Tibial artery (tissue), 4 donors: ENCODE measurements around the gene RIPOR2.

Source experiments
- DNase-seq, 2 donors: peaks; one replicate each; pipeline ENCODE4 v3.0.0-alpha.2; 2019
- H3K27ac ChIP-seq, 2 donors: fragments of 200-600 bp; sonication (generic) in 1 of 2; 1 replicate in 1 of 2; 2 replicates in 1 of 2; pipeline ENCODE4 v1.5.1; 2018 to 2019; ENCODE audit warnings: mild to moderate bottlenecking in 1 of 2
- H3K27me3 ChIP-seq, 2 donors: fragments of 200-600 bp; sonication (generic) in 1 of 2; one replicate each; pipeline versions ENCODE4 v1.5.1 to v1.6.0; 2016 to 2019
- H3K36me3 ChIP-seq, 3 donors: fragments of 200-600 bp; sonication (generic) in 2 of 3; one replicate each; pipeline ENCODE4 v1.5.1; 2016 to 2019; ENCODE audit warnings: mild to moderate bottlenecking in 2 of 3
- H3K4me1 ChIP-seq, 4 donors: fragments of 200-600 bp; sonication (generic) in 2 of 4; 1 replicate in 3 of 4; 2 replicates in 1 of 4; pipeline ENCODE4 v1.5.1; 2016 to 2019
- H3K4me3 ChIP-seq, 2 donors: fragments of 200-600 bp; sonication (generic) in 1 of 2; 1 replicate in 1 of 2; 2 replicates in 1 of 2; pipeline ENCODE4 v1.5.1; 2018 to 2019; ENCODE audit warnings: mild to moderate bottlenecking in 2 of 2
- H3K9me3 ChIP-seq, 3 donors: fragments of 200-600 bp; sonication (generic) in 1 of 3; one replicate each; pipeline ENCODE4 v1.5.1; 2016 to 2019
- CTCF ChIP-seq, 2 experiments: fragments of 200-600 bp in 1 of 2; fragments of 450-650 bp in 1 of 2; IDR thresholded peaks; one replicate each; pipeline ENCODE4 v1.5.1; 2017 to 2019; ENCODE audit warnings: antibody characterized with exemption in 2 of 2, mild to moderate bottlenecking in 1 of 2, moderate library complexity in 1 of 2
- intact Hi-C: fragments of 100-400 bp; cut with DNase I; formaldehyde crosslinking; loops from one replicate; pipeline ENCODE4 v1.15.0; 2023; ENCODE audit warnings: low total_unique reads

RIPOR2 gene

GRCh38 chr6:24940311-24940917 is 4.7 kb upstream of the RIPOR2 start:
- no peaks in the 10 kb centered on the region for H3K27me3 ChIP-seq
- intact Hi-C loops = no loop called here
- no peak for TF ChIP-seq CTCF (IDR thresholded peaks at IDR 0.05)
- H3K4me3 ChIP-seq = no peak overlapping the region
- H3K36me3 ChIP-seq = peaks cover 0 to 4% (median 0%) of the 10 kb centered on the region in 3 donors
- no peak overlapping the region for H3K27ac ChIP-seq
- no peaks in the 10 kb centered on the region for H3K4me1 ChIP-seq
- peaks cover 0 to 15% (median 15%) of the 10 kb centered on the region in 3 donors for H3K9me3 ChIP-seq
- no peak for DNase-seq

GRCh38 chr6:24936641-24937317 is 1.0 kb upstream of the RIPOR2 start:
- no peaks in the 10 kb centered on the region for H3K9me3 ChIP-seq
- no peaks in the 10 kb centered on the region for H3K27me3 ChIP-seq
- no peak overlapping the region for H3K4me3 ChIP-seq
- no peak for TF ChIP-seq CTCF (IDR thresholded peaks at IDR 0.05)
- no peaks in the 10 kb centered on the region for H3K36me3 ChIP-seq
- H3K4me1 ChIP-seq = no peaks in the 10 kb centered on the region
- H3K27ac ChIP-seq = no peak overlapping the region
- intact Hi-C loops = no loop called here
- no peak for DNase-seq

GRCh38 chr6:24933868-24934401 is 1.8 kb downstream of the RIPOR2 start:
- DNase-seq = no peak
- Histone ChIP-seq H3K27me3 (no peaks in the 10 kb centered on the region), H3K4me1 (peaks cover 0 to 21% (median 10%) of the 10 kb centered on the region in 4 donors), H3K9me3 (no peaks in the 10 kb centered on the region), H3K4me3 (no peak overlapping the region), H3K27ac (no peak overlapping the region), H3K36me3 (no peaks in the 10 kb centered on the region)
- intact Hi-C loops = no loop called here
- no peak for TF ChIP-seq CTCF (IDR thresholded peaks at IDR 0.05)

GRCh38 chr6:24933266-24933665 is 2.5 kb downstream of the RIPOR2 start:
- no peak for TF ChIP-seq CTCF (IDR thresholded peaks at IDR 0.05)
- intact Hi-C loops = no loop called here
- Histone ChIP-seq H3K4me1 (peaks cover 0 to 25% (median 10%) of the 10 kb centered on the region in 4 donors), H3K36me3 (no peaks in the 10 kb centered on the region), H3K27me3 (no peaks in the 10 kb centered on the region), H3K27ac (no peak overlapping the region), H3K4me3 (no peak overlapping the region), H3K9me3 (no peaks in the 10 kb centered on the region)
- no peak for DNase-seq

- H3K4me1 ChIP-seq = peaks cover 0 to 29% (median 10%) of the 10 kb centered on the region in 4 donors
- DNase-seq = no peak
- H3K27ac ChIP-seq = no peak overlapping the region
- no peak for TF ChIP-seq CTCF (IDR thresholded peaks at IDR 0.05)
- H3K4me3 ChIP-seq = no peak overlapping the region
- H3K36me3 ChIP-seq = no peaks in the 10 kb centered on the region
- intact Hi-C loops = no loop called here
- no peaks in the 10 kb centered on the region for H3K9me3 ChIP-seq
- no peaks in the 10 kb centered on the region for H3K27me3 ChIP-seq
Observed at GRCh38 chr6:24932832-24933231, 2.9 kb downstream of the RIPOR2 start.
